MCF 10A (cell line): ENCODE measurements around the gene IFRD2. TPM values are rescaled to one million over a fixed set of nuclear protein-coding genes. Genes with fewer than 3 reads are reported as not detected.
A peak's percentile ranks its signal among the peaks of the same experiment; 100 is the strongest.

Experiments used
- BruUV-seq: library from RNA; stranded (reverse); fragments of 400-500 nt; replicated peaks from 2 replicates; lab custom pipeline; 2021; lab: Mats Ljungman, UMichigan
- CTCF ChIA-PET: fragments of 300-600 bp; sonication (Branson Sonifier 250); formaldehyde crosslinking; extraction: SDS; loops from one replicate; lab custom pipeline; 2021; ENCODE audit warnings: antibody characterized with exemption, inconsistent platforms; lab: Yijun Ruan, JAX
- POLR2A ChIA-PET: fragments of 300-600, 350-650 bp; sonication (Branson Sonifier 250); formaldehyde crosslinking; extraction: SDS; loops from one replicate; lab custom pipeline; 2020; ENCODE audit warnings: antibody characterized with exemption, inconsistent platforms; lab: Yijun Ruan, JAX
- DNase-seq: peaks from one replicate; pipeline ENCODE4 v3.0.0-alpha.2; 2018; ENCODE audit not compliant: unreplicated experiment
- H3K27ac Mint-ChIP-seq: one replicate; pipeline ENCODE4 v1.8.0; 2022; ENCODE audit warnings: mild to moderate bottlenecking, low read depth, mixed read lengths; ENCODE audit not compliant: unreplicated experiment
- H3K27me3 Mint-ChIP-seq: one replicate; pipeline ENCODE4 v1.8.0; 2022; ENCODE audit warnings: mixed read lengths; ENCODE audit not compliant: insufficient read depth, unreplicated experiment
- H3K36me3 Mint-ChIP-seq: one replicate; pipeline ENCODE4 v1.8.0; 2022; ENCODE audit warnings: mild to moderate bottlenecking, moderate library complexity, mixed read lengths; ENCODE audit not compliant: insufficient read depth, unreplicated experiment
- H3K4me1 Mint-ChIP-seq: one replicate; pipeline ENCODE4 v1.8.0; 2022; ENCODE audit warnings: mixed read lengths; ENCODE audit not compliant: insufficient read depth, unreplicated experiment
- H3K4me3 Mint-ChIP-seq: one replicate; pipeline ENCODE4 v1.8.0; 2022; ENCODE audit warnings: mild to moderate bottlenecking, moderate library complexity, mixed read lengths; ENCODE audit not compliant: unreplicated experiment
- H3K9me3 Mint-ChIP-seq: one replicate; pipeline ENCODE4 v1.8.0; 2022; ENCODE audit warnings: mixed read lengths; ENCODE audit not compliant: unreplicated experiment
- CTCF ChIP-seq: fragments of 200-600 bp; IDR thresholded peaks from one replicate; pipeline ENCODE4 v1.8.0; 2022; ENCODE audit warnings: antibody characterized with exemption, mild to moderate bottlenecking; ENCODE audit not compliant: unreplicated experiment
- intact Hi-C: fragments of 100-400 bp; cut with micrococcal nuclease; formaldehyde crosslinking; loops from 2 replicates; pipeline ENCODE4 v1.14.1; 2022
- total RNA-seq: library from RNA; stranded (reverse); gene quantifications from 2 replicates; pipeline ENCODE4 v1.2.3, GENCODE V29; 2022

Gene IFRD2
- total RNA-seq, 1 experiment from 2014 or later: 182 TPM

GRCh38 chr3:50324351-50325112, 32.3 kb upstream of the IFRD2 start:
- Mint-ChIP-seq H3K27me3 (no peaks in the 10 kb centered on the region), H3K27ac (no peak overlapping the region), H3K4me1 (peaks cover under 1% of the 10 kb centered on the region), H3K36me3 (peaks cover 13% of the 10 kb centered on the region), H3K4me3 (no peak overlapping the region), H3K9me3 (no peaks in the 10 kb centered on the region)
- CTCF ChIA-PET: interaction anchor here (0.6 to 3.9 kb wide), 31 partner anchors 10 to 1344 kb away, joined by 3 to 38 read pairs (median 4); partner anchors contain the start of genes HYAL1, HYAL3, IFRD2 and LSMEM2
- TF ChIP-seq CTCF: peak; percentile 79
- POLR2A ChIA-PET: interaction anchor here (1.2 to 5.0 kb wide), 4 partner anchors 13 to 32 kb away, joined by 3 to 22 read pairs (median 4); partner anchors contain the start of genes HYAL3, IFRD2 and NAA80
- peak; percentile 64 for DNase-seq
- intact Hi-C loops: loop anchor here (1.0 kb wide), 2 partner anchors 50 to 132 kb away; no protein-coding TSS in a partner anchor
- BruUV-seq: no TSS peak

GRCh38 chr3:50323614-50324199, 31.5 kb upstream of the IFRD2 start:
- H3K36me3 Mint-ChIP-seq: peaks cover 4% of the 10 kb centered on the region
- no peak for DNase-seq
- no peak overlapping the region for H3K27ac Mint-ChIP-seq
- CTCF ChIA-PET: interaction anchor here (0.6 to 3.9 kb wide), 28 partner anchors 9 to 1345 kb away, joined by 3 to 38 read pairs (median 4); partner anchors contain the start of genes HYAL1, HYAL3, IFRD2 and NAA80
- no peaks in the 10 kb centered on the region for H3K9me3 Mint-ChIP-seq
- intact Hi-C loops: loop anchor here (1.0 kb wide), 2 partner anchors 49 to 131 kb away; no protein-coding TSS in a partner anchor
- peaks cover 6% of the 10 kb centered on the region for H3K4me1 Mint-ChIP-seq
- H3K4me3 Mint-ChIP-seq: no peak overlapping the region
- H3K27me3 Mint-ChIP-seq: no peaks in the 10 kb centered on the region
- no TSS peak for BruUV-seq
- POLR2A ChIA-PET: interaction anchor here (1.2 to 5.0 kb wide), 4 partner anchors 13 to 32 kb away, joined by 3 to 22 read pairs (median 4); partner anchors contain the start of genes HYAL3, IFRD2 and NAA80
- TF ChIP-seq CTCF: no peak

- ChIA-PET POLR2A (interaction anchor here (1.8 to 5.0 kb wide), 2 partner anchors 14 to 31 kb away, joined by 4 to 22 read pairs; partner anchors contain the start of gene IFRD2), CTCF (interaction anchor here (0.7 to 3.9 kb wide), 12 partner anchors 8 to 1346 kb away, joined by 3 to 38 read pairs (median 8); partner anchors contain the start of genes HYAL1, HYAL3, IFRD2 and NAA80)
- TF ChIP-seq CTCF: no peak
- no TSS peak for BruUV-seq
- H3K27me3 Mint-ChIP-seq: no peaks in the 10 kb centered on the region
- peaks cover under 1% of the 10 kb centered on the region for H3K36me3 Mint-ChIP-seq
- peaks cover 6% of the 10 kb centered on the region for H3K4me1 Mint-ChIP-seq
- DNase-seq: no peak
- no peaks in the 10 kb centered on the region for H3K9me3 Mint-ChIP-seq
- H3K4me3 Mint-ChIP-seq: peak overlapping the region; percentile 21
- H3K27ac Mint-ChIP-seq: no peak overlapping the region
- intact Hi-C loops: no loop called here
These were observed 30.9 kb upstream of the IFRD2 start for GRCh38 chr3:50323092-50323600.
